K562 (cell line): ENCODE data around the gene PPP1R3E. TPM values are rescaled to one million over a fixed set of nuclear protein-coding genes. Genes with fewer than 3 reads are reported as not detected.

ENCODE experiments used
- ATAC-seq: fragments of 200-7000 bp; cut with Tn5 transposase; 3 replicates; pipeline ENCODE4 v1.9.1; 2020; ENCODE audit warnings: moderate library complexity
- BruUV-seq: library from RNA; stranded (reverse); fragments of 400-500 nt; replicated peaks from 2 replicates; lab custom pipeline; 2021; lab: Mats Ljungman, UMichigan
- CTCF ChIA-PET: fragments of 300-600 bp; formaldehyde crosslinking; extraction: SDS; loops from one replicate; lab custom pipeline; 2021; ENCODE audit warnings: low intra/inter-chr PET ratio; lab: Yijun Ruan, JAX
- POLR2A ChIA-PET: fragments of 300-600, 350-650 bp; sonication (Branson Sonifier 250); formaldehyde crosslinking; extraction: SDS; loops from one replicate; lab custom pipeline; 2021; ENCODE audit warnings: antibody characterized with exemption, inconsistent platforms; lab: Yijun Ruan, JAX
- DNase-seq, 4 experiments: peaks; one replicate each; pipeline versions ENCODE4 v3.0.0 to v3.0.0-alpha.2; 2011 to 2018; ENCODE audit warnings: low spot score in 3 of 4, mixed read lengths in 3 of 4; ENCODE audit errors: extremely low read depth in 1 of 4
- FAIRE-seq: peaks from 2 replicates; lab custom pipeline; 2011; peaks lifted over from hg19 to GRCh38; lab: Jason Lieb, UNC
- H2AFZ ChIP-seq: 2 replicates; pipeline ENCODE4 v1.6.0; 2011; ENCODE audit warnings: low read depth, low read length, control low read depth, inconsistent platforms
- H3K27ac ChIP-seq: fragments of 200-600 bp; 3 replicates; pipeline ENCODE4 v1.8.0; 2011; ENCODE audit warnings: low read depth, mild to moderate bottlenecking, control low read depth, inconsistent platforms, low read length, moderate library complexity, mixed read lengths; ENCODE audit errors: extremely low read depth
- H3K27me3 ChIP-seq, 2 experiments: fragments of 300-600 bp in 1 of 2; 2 replicates in 1 of 2; 3 replicates in 1 of 2; pipeline versions ENCODE4 v1.6.0 to v1.8.0; 2011; ENCODE audit warnings: inconsistent platforms in 2 of 2, low read length in 2 of 2, mild to moderate bottlenecking in 1 of 2, mixed read lengths in 1 of 2, moderate library complexity in 1 of 2; ENCODE audit not compliant: control insufficient read depth in 2 of 2, insufficient read depth in 2 of 2
- H3K36me3 ChIP-seq: fragments of 300-600 bp; 3 replicates; pipeline ENCODE4 v1.8.0; 2011; ENCODE audit warnings: mild to moderate bottlenecking, low read length, inconsistent platforms; ENCODE audit not compliant: control insufficient read depth, insufficient read depth
- H3K4me1 ChIP-seq, 2 experiments: fragments of 200-600 bp in 1 of 2; replicated peaks in 1 of 2; 2 replicates in 1 of 2; 3 replicates in 1 of 2; pipeline versions ENCODE4 v1.5.1 to v1.8.0; 2011; ENCODE audit warnings: inconsistent platforms in 2 of 2, low read length in 2 of 2, mild to moderate bottlenecking in 1 of 2, mixed read lengths in 1 of 2, moderate library complexity in 1 of 2; ENCODE audit not compliant: control insufficient read depth in 2 of 2, insufficient read depth in 2 of 2
- H3K4me2 ChIP-seq: 2 replicates; pipeline ENCODE4 v1.6.1; 2011; ENCODE audit warnings: low read length, control low read depth, inconsistent platforms, mixed read lengths; ENCODE audit not compliant: insufficient read depth
- H3K4me3 ChIP-seq: fragments of 200-600 bp; sonication (generic), shearing (Covaris generic); 2 replicates; pipeline ENCODE4 v1.5.1; 2016; ENCODE audit warnings: control low read depth, inconsistent platforms
- H3K79me2 ChIP-seq: fragments of 200-600 bp; 3 replicates; pipeline ENCODE4 v1.8.0; 2011; ENCODE audit warnings: low read length, inconsistent platforms; ENCODE audit not compliant: control insufficient read depth, insufficient read depth
- H3K9ac ChIP-seq, 2 experiments: 2 replicates each; pipeline versions ENCODE4 v1.6.0 to v1.6.1; 2011; ENCODE audit warnings: low read depth in 2 of 2, low read length in 2 of 2, control low read depth in 1 of 2, inconsistent platforms in 1 of 2, mild to moderate bottlenecking in 1 of 2, mixed read lengths in 1 of 2; ENCODE audit not compliant: insufficient read depth in 1 of 2
- H3K9me1 ChIP-seq: one replicate; pipeline ENCODE4 v1.6.0; 2011; ENCODE audit warnings: inconsistent platforms, mild to moderate bottlenecking, low read length, moderate library complexity; ENCODE audit not compliant: control insufficient read depth, insufficient read depth
- H3K9me3 ChIP-seq: replicated peaks from 2 replicates; pipeline ENCODE4 v1.5.1; 2011; ENCODE audit warnings: low read depth, low read length, inconsistent platforms; ENCODE audit not compliant: control insufficient read depth, insufficient read depth
- H4K20me1 ChIP-seq: replicated peaks from 2 replicates; pipeline ENCODE4 v1.6.1; 2011; ENCODE audit warnings: low read length, inconsistent platforms, mixed read lengths; ENCODE audit not compliant: control insufficient read depth, insufficient read depth
- ELF2 ChIP-seq: fragments of 250-450 bp; sonication (Bioruptor Pico); IDR thresholded peaks from 2 replicates; pipeline ENCODE4 v1.5.0; 2021; ENCODE audit warnings: mild to moderate bottlenecking
- GABPA ChIP-seq: fragments of 200-800 bp; sonication (Bioruptor generic); conservative IDR thresholded peaks from 2 replicates; pipeline ENCODE4 v1.6.1; 2016; ENCODE audit warnings: low read depth, missing genetic modification characterization, missing compliant biosample characterization
- HCFC1 ChIP-seq: IDR thresholded peaks from 2 replicates; pipeline ENCODE4 v1.6.1; 2012; ENCODE audit warnings: low read depth, low read length, improper control_type of control experiment
- KLF1 ChIP-seq: fragments of 450-650 bp; IDR thresholded peaks from 2 replicates; pipeline ENCODE4 v1.6.1; 2016; ENCODE audit warnings: missing genetic modification characterization, missing compliant biosample characterization
- L3MBTL2 ChIP-seq: fragments of 450-650 bp; IDR thresholded peaks from 2 replicates; pipeline ENCODE4 v1.6.1; 2016; ENCODE audit warnings: mild to moderate bottlenecking, moderate library complexity
- MAFF ChIP-seq: IDR thresholded peaks from 2 replicates; pipeline ENCODE4 v1.6.1; 2012; ENCODE audit warnings: low read length, improper control_type of control experiment
- MXI1 ChIP-seq: IDR thresholded peaks from 2 replicates; pipeline ENCODE4 v1.6.1; 2011; ENCODE audit warnings: low read depth, mild to moderate bottlenecking, improper control_type of control experiment, low read length
- MYC ChIP-seq, 2 experiments: fragments of 250-450 bp in 1 of 2; sonication (Bioruptor Pico) in 1 of 2; IDR thresholded peaks; 2 replicates each; pipeline versions ENCODE4 v1.5.1 to v1.6.1; 2012 to 2021; ENCODE audit warnings: low read depth in 2 of 2, borderline replicate concordance in 1 of 2, improper control_type of control experiment in 1 of 2, low read length in 1 of 2, mild to moderate bottlenecking in 1 of 2, moderate library complexity in 1 of 2
- NCOA1 ChIP-seq: fragments of 450-650 bp; IDR thresholded peaks from 2 replicates; pipeline ENCODE4 v1.6.1; 2016; ENCODE audit warnings: low read depth
- NFE2 ChIP-seq: IDR thresholded peaks from 2 replicates; pipeline ENCODE4 v1.6.1; 2014; ENCODE audit warnings: antibody characterized with exemption, low read depth
- PCBP2 ChIP-seq: fragments of 200-400 bp; formaldehyde crosslinking; IDR thresholded peaks from 2 replicates; pipeline ENCODE4 v1.6.1; 2018; ENCODE audit warnings: low read length, low read depth, mild to moderate bottlenecking, moderate library complexity; ENCODE audit not compliant: poor library complexity, severe bottlenecking
- RBBP5 ChIP-seq: fragments of 200-600 bp; sonication (generic); IDR thresholded peaks from 2 replicates; pipeline ENCODE4 v1.6.1; 2012; ENCODE audit warnings: borderline replicate concordance, mild to moderate bottlenecking, low read length, control low read depth, inconsistent platforms; ENCODE audit not compliant: insufficient read depth, poor library complexity, severe bottlenecking
- SIN3A ChIP-seq, 2 experiments: fragments of 150-350 bp in 1 of 2; IDR thresholded peaks; 2 replicates each; pipeline ENCODE4 v1.6.1; 2011 to 2016; ENCODE audit warnings: borderline replicate concordance in 2 of 2, low read depth in 2 of 2, low read length in 2 of 2, mild to moderate bottlenecking in 2 of 2, moderate library complexity in 2 of 2; ENCODE audit not compliant: control insufficient read depth in 1 of 2
- SMARCA4 ChIP-seq: fragments of 450-650 bp; IDR thresholded peaks from 2 replicates; pipeline ENCODE4 v1.6.1; 2016
- SPI1 ChIP-seq: IDR thresholded peaks from 2 replicates; pipeline ENCODE4 v1.6.1; 2011; ENCODE audit warnings: low read depth, low read length, control low read depth, borderline replicate concordance
- TAF7 ChIP-seq: fragments of 450-650 bp; IDR thresholded peaks from 2 replicates; pipeline ENCODE4 v1.6.1; 2016; ENCODE audit warnings: missing genetic modification characterization, missing compliant biosample characterization
- TEAD4 ChIP-seq, 2 experiments: sonication (generic) in 1 of 2; formaldehyde crosslinking in 1 of 2; IDR thresholded peaks; 2 replicates each; pipeline versions ENCODE4 v1.6.1 to v1.8.0; 2012 to 2022; ENCODE audit warnings: borderline replicate concordance in 1 of 2, inconsistent platforms in 1 of 2, low read length in 1 of 2, mild to moderate bottlenecking in 1 of 2, missing genetic modification reagents in 1 of 2
- ZNF395 ChIP-seq: fragments of 200-800 bp; sonication (Bioruptor generic); IDR thresholded peaks from 2 replicates; pipeline ENCODE4 v1.6.1; 2017; ENCODE audit warnings: missing genetic modification characterization, missing compliant biosample characterization
- WGBS: fragments of 100-300 bp; shearing (Covaris generic); methylation state at CpG from one replicate; pipeline ENCODE4 v1.1.6; 2016; ENCODE audit warnings: low coverage, mixed read lengths; ENCODE audit not compliant: insufficient coverage; ENCODE audit errors: missing lambda C conversion rate; 5-methylcytosine and 5-hydroxymethylcytosine counted together
- in situ Hi-C: fragments of 300-500 bp; cut with MboI; formaldehyde crosslinking; loops from 4 replicates; pipeline ENCODE4 v1.15.0; 2018; ENCODE audit warnings: inconsistent platforms, mixed read lengths
- intact Hi-C: fragments of 100-400 bp; cut with micrococcal nuclease; formaldehyde crosslinking; loops from 2 replicates; pipeline ENCODE4 v1.14.2; 2022
- polyA plus RNA-seq, 8 experiments: library from polyadenylated mRNA; depleted of rRNA in 4 of 8; stranded (reverse) in 5 of 8; unstranded in 3 of 8; fragments of >200 nt; fragmentation: Nextera tagmentation in 2 of 8; fragmentation: Illumina TruSeq in 1 of 8; extraction: Ambion mirVana in 2 of 8; extraction: Trizol in 1 of 8; gene quantifications; 2 replicates each; pipeline versions ENCODE4 v1.2.1 to v1.2.3, GENCODE V29; 2011 to 2014; ENCODE audit warnings: inconsistent platforms in 1 of 8, missing spikeins in 1 of 8
- total RNA-seq, 7 experiments: library from RNA; depleted of rRNA in 6 of 7; stranded (reverse); fragments of >200 nt in 6 of 7; fragmentation: Illumina TruSeq in 2 of 7; extraction: Trizol in 2 of 7; gene quantifications; 2 replicates each; pipeline versions ENCODE4 v1.2.1 to v1.2.3, GENCODE V29; 2011 to 2021; ENCODE audit warnings: low replicate concordance in 1 of 7

Gene PPP1R3E
- total and polyA plus RNA-seq, 9 of the 15 experiments (the other 6 are each of a cell fraction or from before 2014, with no cell fraction given) = 3.2 to 18.4 (median 7.6) TPM

GRCh38 chr14:23285530-23286019 lies 17.1 kb downstream of the PPP1R3E start:
- H3K79me2 ChIP-seq = peaks cover 64% of the 10 kb centered on the region
- H4K20me1 ChIP-seq = no peaks in the 10 kb centered on the region
- peak overlapping the region; percentile 51 for H2AFZ ChIP-seq
- peak overlapping the region; percentile 97 for H3K4me2 ChIP-seq
- peak in 1 of 4 experiments; percentile 57 for DNase-seq
- H3K9ac ChIP-seq = peak overlapping the region; percentile 89 to 92
- intact Hi-C loops (loop anchor here (2.0 kb wide), 1 partner anchor 15 kb away; no protein-coding TSS in a partner anchor), in situ Hi-C loops (no loop called here)
- H3K4me3 ChIP-seq = peak overlapping the region; percentile 92
- no TSS peak for BruUV-seq
- H3K4me1 ChIP-seq = peaks cover 7 to 27% of the 10 kb centered on the region in 2 experiments; a peak in 4 of 5 replicates
- peak; percentile 47 for ATAC-seq
- H3K9me1 ChIP-seq = no peaks in the 10 kb centered on the region
- H3K9me3 ChIP-seq = no peaks in the 10 kb centered on the region
- POLR2A ChIA-PET = interaction anchor here (0.6 to 2.8 kb wide), 8 partner anchors 8 to 191 kb away, joined by 3 to 14 read pairs (median 9); partner anchors contain the start of genes ACIN1, C14orf119, PABPN1 and PPP1R3E
- CTCF ChIA-PET = no interaction called here
- 0% methylated on average over 13 of the region's 22 CpGs for WGBS
- H3K36me3 ChIP-seq = peaks cover 26% of the 10 kb centered on the region
- no peak for FAIRE-seq
- peak overlapping the region; percentile 94 for H3K27ac ChIP-seq
- H3K27me3 ChIP-seq = no peaks in the 10 kb centered on the region
- TF ChIP-seq HCFC1 (no peak), GABPA (tag) (peak; percentile 17; the same call in 1 of the 2 replicates), KLF1 (tag) (no peak), TAF7 (tag) (0 out of 2 replicates have a peak, but pooled peaks have one; percentile 16), SPI1 (peak; percentile 52; the same call in 1 of the 2 replicates), RBBP5 (peak; percentile 60), MYC (IDR thresholded peaks at IDR 0.05; ENCODE audit: low read depth, low read length) (no peak), MYC (CRISPR knock-in tag; IDR thresholded peaks at IDR 0.05; ENCODE audit: borderline replicate concordance, low read depth) (peak; percentile 39; the same call in 1 of the 2 replicates), TEAD4 (IDR thresholded peaks at IDR 0.05; ENCODE audit: low read length) (no peak), TEAD4 (CRISPR knock-in tag; IDR thresholded peaks at IDR 0.05; ENCODE audit: borderline replicate concordance) (no peak), MAFF (no peak), ELF2 (CRISPR knock-in tag) (0 out of 2 replicates have a peak, but pooled peaks have one; percentile 34), ZNF395 (no peak), NCOA1 (no peak), SIN3A (IDR thresholded peaks at IDR 0.05; ENCODE audit: borderline replicate concordance in 2 of 2, control insufficient read depth in 1 of 2, low read depth in 2 of 2, low read length in 2 of 2) (no peak), SMARCA4 (no peak), MXI1 (no peak), L3MBTL2 (no peak), NFE2 (no peak), PCBP2 (no peak)
